Measurements from ENCODE around the gene GFRA1. TPM values are rescaled to one million over a fixed set of nuclear protein-coding genes. Genes with fewer than 3 reads are reported as not detected.

Gene GFRA1
- total RNA-seq, 2 experiments from 2014 or later: not detected

DNA sequence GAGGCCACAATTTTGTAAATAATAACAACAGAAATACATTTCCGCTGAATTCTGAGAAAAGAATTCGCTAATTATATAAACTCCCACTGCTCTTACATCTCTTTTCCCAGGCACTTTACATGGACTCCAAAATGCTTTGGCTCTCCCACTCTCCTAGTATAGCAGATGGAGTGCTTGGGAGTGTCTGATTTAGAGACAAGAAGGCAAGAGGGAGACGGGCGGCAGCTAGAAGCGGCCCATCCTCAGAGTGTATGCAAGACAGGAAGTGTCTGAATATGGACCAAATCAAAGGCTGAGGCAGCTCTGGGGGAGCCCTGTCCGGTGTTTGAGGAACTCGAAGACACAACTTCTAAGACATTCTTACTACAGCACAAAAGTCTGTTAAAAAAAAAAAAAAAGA, 212.1 kb downstream of the GFRA1 start:
- no peak for DNase-seq
- H3K36me3 Mint-ChIP-seq (ENCODE audit: low read depth): no peaks in the 10 kb centered on the region
- H3K27me3 Mint-ChIP-seq: no peaks in the 10 kb centered on the region
- H3K4me3 Mint-ChIP-seq: no peak overlapping the region
- H3K27ac Mint-ChIP-seq: no peak overlapping the region
- ChIA-PET POLR2A (no interaction called here), CTCF (no interaction called here)
- TF ChIP-seq, protein P1, sequence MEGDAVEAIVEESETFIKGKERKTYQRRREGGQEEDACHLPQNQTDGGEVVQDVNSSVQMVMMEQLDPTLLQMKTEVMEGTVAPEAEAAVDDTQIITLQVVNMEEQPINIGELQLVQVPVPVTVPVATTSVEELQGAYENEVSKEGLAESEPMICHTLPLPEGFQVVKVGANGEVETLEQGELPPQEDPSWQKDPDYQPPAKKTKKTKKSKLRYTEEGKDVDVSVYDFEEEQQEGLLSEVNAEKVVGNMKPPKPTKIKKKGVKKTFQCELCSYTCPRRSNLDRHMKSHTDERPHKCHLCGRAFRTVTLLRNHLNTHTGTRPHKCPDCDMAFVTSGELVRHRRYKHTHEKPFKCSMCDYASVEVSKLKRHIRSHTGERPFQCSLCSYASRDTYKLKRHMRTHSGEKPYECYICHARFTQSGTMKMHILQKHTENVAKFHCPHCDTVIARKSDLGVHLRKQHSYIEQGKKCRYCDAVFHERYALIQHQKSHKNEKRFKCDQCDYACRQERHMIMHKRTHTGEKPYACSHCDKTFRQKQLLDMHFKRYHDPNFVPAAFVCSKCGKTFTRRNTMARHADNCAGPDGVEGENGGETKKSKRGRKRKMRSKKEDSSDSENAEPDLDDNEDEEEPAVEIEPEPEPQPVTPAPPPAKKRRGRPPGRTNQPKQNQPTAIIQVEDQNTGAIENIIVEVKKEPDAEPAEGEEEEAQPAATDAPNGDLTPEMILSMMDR (IDR thresholded peaks at IDR 0.05): no peak
- no peak overlapping the region for H3K4me3 ChIP-seq (ENCODE audit: low read length)
- intact Hi-C loops (cut with DNase I, micrococcal nuclease): no loop called here
- no peaks in the 10 kb centered on the region for H3K4me1 ChIP-seq (ENCODE audit: insufficient read depth, low read length)
- H3K4me1 Mint-ChIP-seq (ENCODE audit: low read depth): no peaks in the 10 kb centered on the region
- no peaks in the 10 kb centered on the region for H3K27me3 ChIP-seq (ENCODE audit: control insufficient read depth in 1 of 2, insufficient read depth in 2 of 2, low read length in 2 of 2)
- no peak overlapping the region for H3K27ac ChIP-seq (ENCODE audit: low read depth in 1 of 2, low read length in 2 of 2)
- ATAC-seq (ENCODE audit: poor library complexity): no peak
- H3K9me3 ChIP-seq (ENCODE audit: control insufficient read depth in 1 of 2, insufficient read depth in 1 of 2, low read length in 2 of 2): no peaks in the 10 kb centered on the region
- H3K36me3 ChIP-seq (ENCODE audit: insufficient read depth, low read length): no peaks in the 10 kb centered on the region
- H3K9me3 Mint-ChIP-seq: no peaks in the 10 kb centered on the region

DNA sequence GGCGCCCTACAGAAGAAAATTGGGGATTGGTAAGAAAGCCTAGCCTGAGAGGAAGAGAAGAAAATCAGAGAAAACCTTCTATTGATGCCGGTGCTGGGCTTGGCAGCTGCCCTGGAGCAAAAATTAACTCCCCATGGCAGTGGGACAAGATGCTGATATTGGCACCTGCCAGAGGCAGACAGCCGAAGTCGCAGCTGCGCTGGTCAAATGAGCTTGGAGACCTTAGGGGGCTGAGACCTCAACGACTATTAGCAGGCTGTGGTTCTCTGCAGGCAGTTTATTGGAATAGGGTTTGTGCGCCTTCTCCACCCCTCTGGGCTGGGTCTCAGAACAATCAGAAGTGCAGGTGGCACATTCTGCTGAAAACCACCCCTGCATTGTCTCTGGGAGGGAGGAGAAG, 213.7 kb downstream of the GFRA1 start:
- DNase-seq (no peak), ATAC-seq (ENCODE audit: poor library complexity) (no peak)
- no peaks in the 10 kb centered on the region for H3K27me3 Mint-ChIP-seq
- no peaks in the 10 kb centered on the region for H3K4me1 Mint-ChIP-seq (ENCODE audit: low read depth)
- no peak overlapping the region for H3K27ac Mint-ChIP-seq
- no peaks in the 10 kb centered on the region for H3K9me3 Mint-ChIP-seq
- no peaks in the 10 kb centered on the region for H3K36me3 ChIP-seq (ENCODE audit: insufficient read depth, low read length)
- H3K4me3 ChIP-seq (ENCODE audit: low read length): no peak overlapping the region
- H3K27me3 ChIP-seq (ENCODE audit: control insufficient read depth in 1 of 2, insufficient read depth in 2 of 2, low read length in 2 of 2): no peaks in the 10 kb centered on the region
- POLR2A ChIA-PET: no interaction called here
- no peak overlapping the region for H3K27ac ChIP-seq (ENCODE audit: low read depth in 1 of 2, low read length in 2 of 2)
- CTCF ChIA-PET: no interaction called here
- no peaks in the 10 kb centered on the region for H3K4me1 ChIP-seq (ENCODE audit: insufficient read depth, low read length)
- intact Hi-C loops (cut with DNase I, micrococcal nuclease): no loop called here
- H3K36me3 Mint-ChIP-seq (ENCODE audit: low read depth): no peaks in the 10 kb centered on the region
- TF ChIP-seq, protein P1 (IDR thresholded peaks at IDR 0.05): no peak
- peaks cover 0 to 4% of the 10 kb centered on the region in 2 experiments for H3K9me3 ChIP-seq (ENCODE audit: control insufficient read depth in 1 of 2, insufficient read depth in 1 of 2, low read length in 2 of 2)
- H3K4me3 Mint-ChIP-seq: no peak overlapping the region

DNA sequence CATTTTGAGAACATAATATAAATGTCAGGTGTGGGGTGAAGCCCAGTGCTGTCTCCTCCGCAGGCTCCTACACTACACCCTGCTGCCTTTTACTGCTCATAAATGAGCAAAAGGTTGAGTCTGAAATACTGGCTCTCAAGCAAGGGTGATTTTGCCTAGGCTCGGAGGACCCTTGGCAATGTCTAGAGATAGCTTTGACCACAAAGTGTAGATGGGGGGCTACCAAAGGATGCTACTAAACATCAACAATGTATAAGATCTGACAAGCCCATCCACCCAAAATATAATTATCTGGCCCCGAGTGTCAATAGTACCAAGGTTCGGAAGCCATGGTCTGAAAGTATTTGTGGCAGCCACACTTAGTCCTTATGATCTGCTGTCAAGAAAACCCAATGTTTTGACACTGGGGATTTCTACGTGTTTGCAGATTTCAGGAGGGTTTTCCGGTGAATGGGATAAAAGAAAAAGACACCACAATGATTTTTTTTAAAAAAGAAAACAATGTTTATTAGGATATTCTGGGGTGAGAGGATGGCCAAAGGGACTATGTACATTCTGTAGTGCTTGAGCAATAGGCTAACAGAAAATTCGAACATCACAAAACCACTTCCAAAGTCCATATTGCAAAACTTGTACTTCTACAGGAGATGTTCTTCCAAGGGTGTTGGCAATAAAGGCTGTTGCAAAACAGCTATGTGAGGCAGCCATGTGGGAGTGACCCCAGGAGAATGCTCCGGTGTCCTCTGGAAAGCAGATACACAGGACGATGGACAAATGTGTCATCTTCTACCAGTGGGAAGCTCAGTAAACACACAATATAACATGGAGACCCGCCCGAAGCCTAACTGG, 216.3 kb downstream of the GFRA1 start:
- H3K4me1 ChIP-seq (ENCODE audit: insufficient read depth, low read length): no peaks in the 10 kb centered on the region
- no peak overlapping the region for H3K4me3 ChIP-seq (ENCODE audit: low read length)
- no peaks in the 10 kb centered on the region for H3K36me3 Mint-ChIP-seq (ENCODE audit: low read depth)
- ChIA-PET CTCF (no interaction called here), POLR2A (no interaction called here)
- no peak overlapping the region for H3K27ac Mint-ChIP-seq
- no peaks in the 10 kb centered on the region for H3K9me3 Mint-ChIP-seq
- no peak for ATAC-seq (ENCODE audit: poor library complexity)
- no peak overlapping the region for H3K27ac ChIP-seq (ENCODE audit: low read depth in 1 of 2, low read length in 2 of 2)
- DNase-seq: no peak
- intact Hi-C loops (cut with DNase I, micrococcal nuclease): no loop called here
- H3K36me3 ChIP-seq (ENCODE audit: insufficient read depth, low read length): no peaks in the 10 kb centered on the region
- H3K27me3 ChIP-seq (ENCODE audit: control insufficient read depth in 1 of 2, insufficient read depth in 2 of 2, low read length in 2 of 2): no peaks in the 10 kb centered on the region
- H3K4me3 Mint-ChIP-seq: no peak overlapping the region
- peaks cover 0 to 16% of the 10 kb centered on the region in 2 experiments for H3K9me3 ChIP-seq (ENCODE audit: control insufficient read depth in 1 of 2, insufficient read depth in 1 of 2, low read length in 2 of 2)
- H3K27me3 Mint-ChIP-seq: no peaks in the 10 kb centered on the region
- no peaks in the 10 kb centered on the region for H3K4me1 Mint-ChIP-seq (ENCODE audit: low read depth)
- TF ChIP-seq, protein P1 (IDR thresholded peaks at IDR 0.05): no peak
